ENCODE results near the gene ETV1. TPM values are rescaled to one million over a fixed set of nuclear protein-coding genes. Genes with fewer than 3 reads are reported as not detected.

The ETV1 gene
- total and polyA plus RNA-seq, 7 experiments from 2014 or later, result 0.39 TPM; not detected in 6

DNA sequence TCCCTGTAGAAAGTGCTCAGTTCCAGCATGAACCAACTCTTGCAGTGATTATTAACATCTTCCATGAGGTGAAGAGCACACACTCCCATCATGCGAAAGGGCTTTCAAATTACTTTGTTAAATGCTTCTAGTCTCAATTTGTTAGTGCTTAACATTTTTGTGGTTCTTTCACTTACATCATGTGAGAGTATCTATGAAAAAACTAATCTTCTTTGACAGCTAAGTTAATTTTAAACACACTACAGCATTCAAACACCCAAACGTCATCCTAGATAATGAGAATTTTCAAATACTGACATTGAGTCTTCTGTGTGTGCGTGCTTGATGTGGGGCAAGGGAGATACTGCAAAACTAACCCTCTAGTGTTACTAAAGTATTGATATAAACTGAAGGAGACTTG is 84.8 kb downstream of the ETV1 start:
- H3K27ac Mint-ChIP-seq, result no peak overlapping the region
- no peaks in the 10 kb centered on the region for H3K27me3 Mint-ChIP-seq
- no peaks in the 10 kb centered on the region for H3K27me3 ChIP-seq (ENCODE audit: control insufficient read depth in 2 of 2, insufficient read depth in 2 of 2, low read length in 2 of 2)
- DNase-seq (no peak), ATAC-seq (no peak)
- CTCF ChIA-PET, result no interaction called here
- no peaks in the 10 kb centered on the region for H3K36me3 ChIP-seq (ENCODE audit: control insufficient read depth in 2 of 3, insufficient read depth in 3 of 3, low read length in 3 of 3)
- no peak overlapping the region for H3K4me3 Mint-ChIP-seq
- H3K4me3 ChIP-seq (ENCODE audit: low read length), result no peak overlapping the region
- intact Hi-C loops (cut with micrococcal nuclease), result no loop called here
- H3K4me1 ChIP-seq (ENCODE audit: control insufficient read depth in 2 of 2, insufficient read depth in 2 of 2, low read length in 2 of 2), result peaks cover 0 to 20% of the 10 kb centered on the region in 2 donors
- POLR2A ChIA-PET, result no interaction called here
- no peaks in the 10 kb centered on the region for H3K9me3 ChIP-seq (ENCODE audit: control insufficient read depth in 2 of 3, low read length in 3 of 3)
- H3K4me1 Mint-ChIP-seq, result peaks cover 0 to 12% (median 0%) of the 10 kb centered on the region in 7 donors
- peaks cover 0 to 2% (median 0%) of the 10 kb centered on the region in 11 donors for H3K9me3 Mint-ChIP-seq
- H3K27ac ChIP-seq (ENCODE audit: low read depth, low read length), result no peak overlapping the region
- H3K36me3 Mint-ChIP-seq, result no peaks in the 10 kb centered on the region

DNA sequence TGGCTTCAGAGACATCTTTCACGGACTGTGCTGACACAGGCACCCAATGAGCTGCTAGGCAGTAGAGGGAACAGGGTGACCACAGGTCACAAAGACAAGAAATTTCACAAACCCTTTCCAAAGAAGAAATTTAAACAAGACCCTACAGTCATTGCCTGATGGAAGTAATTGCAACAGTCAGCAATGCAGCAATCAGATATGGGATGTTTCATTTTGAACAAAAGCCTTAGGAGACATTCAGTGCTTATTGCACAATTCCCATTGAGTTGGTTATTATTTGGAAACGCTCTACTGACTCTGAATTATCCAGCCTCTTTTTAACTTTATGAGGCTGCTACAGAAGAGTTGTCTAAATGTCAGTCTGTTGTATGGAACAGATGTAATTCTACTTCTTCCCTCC is 85.5 kb downstream of the ETV1 start:
- Histone ChIP-seq H3K4me3 (ENCODE audit: low read length) (no peak overlapping the region), H3K36me3 (ENCODE audit: control insufficient read depth in 2 of 3, insufficient read depth in 3 of 3, low read length in 3 of 3) (no peaks in the 10 kb centered on the region), H3K9me3 (ENCODE audit: control insufficient read depth in 2 of 3, low read length in 3 of 3) (no peaks in the 10 kb centered on the region), H3K27me3 (ENCODE audit: control insufficient read depth in 2 of 2, insufficient read depth in 2 of 2, low read length in 2 of 2) (no peaks in the 10 kb centered on the region), H3K27ac (ENCODE audit: low read depth, low read length) (no peak overlapping the region), H3K4me1 (ENCODE audit: control insufficient read depth in 2 of 2, insufficient read depth in 2 of 2, low read length in 2 of 2) (peaks cover 0 to 13% of the 10 kb centered on the region in 2 donors)
- H3K27me3 Mint-ChIP-seq, result no peaks in the 10 kb centered on the region
- intact Hi-C loops (cut with micrococcal nuclease), result no loop called here
- ChIA-PET POLR2A (no interaction called here), CTCF (no interaction called here)
- ATAC-seq (peak; percentile 22), DNase-seq (no peak)
- peaks cover 0 to 2% (median 0%) of the 10 kb centered on the region in 11 donors for H3K9me3 Mint-ChIP-seq
- peaks cover 0 to 9% (median 0%) of the 10 kb centered on the region in 7 donors for H3K4me1 Mint-ChIP-seq
- no peaks in the 10 kb centered on the region for H3K36me3 Mint-ChIP-seq
- no peak overlapping the region for H3K4me3 Mint-ChIP-seq
- no peak overlapping the region for H3K27ac Mint-ChIP-seq

DNA sequence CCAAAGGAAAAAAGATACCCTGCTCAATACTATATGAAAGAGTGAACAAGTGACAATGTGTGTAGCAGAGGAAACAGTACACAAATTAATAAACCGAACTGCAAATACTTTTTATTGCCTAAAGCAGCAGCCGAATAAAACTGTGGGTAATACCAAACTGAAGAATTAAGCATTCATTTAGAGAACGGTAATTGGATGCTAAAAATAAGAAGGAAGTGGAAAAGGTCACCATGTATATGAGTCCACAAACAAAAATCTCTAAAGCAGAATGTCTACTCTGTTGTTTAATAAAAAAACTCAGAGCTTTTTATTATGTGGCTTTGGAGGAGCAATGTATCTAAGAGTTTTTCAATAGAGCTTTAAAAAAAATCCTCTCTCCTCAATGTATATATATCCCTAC is 87.9 kb downstream of the ETV1 start:
- H3K27ac Mint-ChIP-seq, result no peak overlapping the region
- Histone ChIP-seq H3K27me3 (ENCODE audit: control insufficient read depth in 2 of 2, insufficient read depth in 2 of 2, low read length in 2 of 2) (no peaks in the 10 kb centered on the region), H3K4me3 (ENCODE audit: low read length) (no peak overlapping the region), H3K36me3 (ENCODE audit: control insufficient read depth in 2 of 3, insufficient read depth in 3 of 3, low read length in 3 of 3) (no peaks in the 10 kb centered on the region), H3K9me3 (ENCODE audit: control insufficient read depth in 2 of 3, low read length in 3 of 3) (no peaks in the 10 kb centered on the region), H3K4me1 (ENCODE audit: control insufficient read depth in 2 of 2, insufficient read depth in 2 of 2, low read length in 2 of 2) (no peaks in the 10 kb centered on the region), H3K27ac (ENCODE audit: low read depth, low read length) (no peak overlapping the region)
- H3K36me3 Mint-ChIP-seq, result no peaks in the 10 kb centered on the region
- ChIA-PET CTCF (no interaction called here), POLR2A (no interaction called here)
- no peak overlapping the region for H3K4me3 Mint-ChIP-seq
- intact Hi-C loops (cut with micrococcal nuclease), result no loop called here
- no peaks in the 10 kb centered on the region for H3K27me3 Mint-ChIP-seq
- no peak for ATAC-seq
- H3K9me3 Mint-ChIP-seq, result peaks cover 0 to 3% (median 0%) of the 10 kb centered on the region in 11 donors
- no peak for DNase-seq
- H3K4me1 Mint-ChIP-seq, result no peaks in the 10 kb centered on the region

DNA sequence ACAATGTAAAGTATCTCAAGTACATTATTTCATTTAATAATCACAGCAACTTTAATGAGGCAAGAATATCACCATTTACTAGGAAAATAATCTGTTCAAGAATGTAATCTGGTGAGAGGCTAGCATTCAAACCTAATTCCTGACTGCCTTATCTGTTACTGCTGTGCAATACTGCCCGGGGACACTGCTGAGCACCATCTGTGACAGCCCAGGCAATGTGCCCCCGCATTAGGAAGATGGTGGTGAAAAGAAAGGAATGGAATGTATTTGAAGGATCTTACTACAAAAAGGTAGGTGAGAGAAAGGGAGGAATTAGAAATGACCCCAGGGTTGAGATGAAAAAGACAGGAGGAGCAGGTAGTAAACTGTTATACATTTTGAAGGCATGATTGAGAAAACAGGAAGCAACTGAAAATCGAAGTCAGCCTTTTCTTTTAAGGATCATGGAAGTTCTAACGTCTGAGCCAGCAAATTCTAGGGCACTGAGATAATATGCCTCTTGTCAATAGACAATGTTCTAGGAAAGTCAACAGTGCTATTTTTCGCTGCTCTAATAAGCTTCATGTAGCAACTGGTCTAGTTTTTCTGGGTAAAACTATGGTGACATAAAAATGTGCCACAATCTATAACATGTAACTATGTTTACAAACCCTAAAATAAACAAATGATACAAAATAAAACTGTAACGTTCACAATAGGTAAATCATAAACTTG is 90.4 kb downstream of the ETV1 start:
- Histone ChIP-seq H3K27me3 (ENCODE audit: control insufficient read depth in 2 of 2, insufficient read depth in 2 of 2, low read length in 2 of 2) (no peaks in the 10 kb centered on the region), H3K36me3 (ENCODE audit: control insufficient read depth in 2 of 3, insufficient read depth in 3 of 3, low read length in 3 of 3) (no peaks in the 10 kb centered on the region), H3K27ac (ENCODE audit: low read depth, low read length) (no peak overlapping the region), H3K9me3 (ENCODE audit: control insufficient read depth in 2 of 3, low read length in 3 of 3) (no peaks in the 10 kb centered on the region), H3K4me1 (ENCODE audit: control insufficient read depth in 2 of 2, insufficient read depth in 2 of 2, low read length in 2 of 2) (no peaks in the 10 kb centered on the region), H3K4me3 (ENCODE audit: low read length) (no peak overlapping the region)
- ATAC-seq (no peak), DNase-seq (no peak)
- intact Hi-C loops (cut with micrococcal nuclease), result no loop called here
- no peaks in the 10 kb centered on the region for H3K4me1 Mint-ChIP-seq
- CTCF ChIA-PET, result no interaction called here
- H3K36me3 Mint-ChIP-seq, result no peaks in the 10 kb centered on the region
- H3K9me3 Mint-ChIP-seq, result peaks cover 0 to 3% (median 0%) of the 10 kb centered on the region in 11 donors
- no peak overlapping the region for H3K4me3 Mint-ChIP-seq
- H3K27ac Mint-ChIP-seq, result no peak overlapping the region
- POLR2A ChIA-PET, result no interaction called here
- no peaks in the 10 kb centered on the region for H3K27me3 Mint-ChIP-seq

DNA sequence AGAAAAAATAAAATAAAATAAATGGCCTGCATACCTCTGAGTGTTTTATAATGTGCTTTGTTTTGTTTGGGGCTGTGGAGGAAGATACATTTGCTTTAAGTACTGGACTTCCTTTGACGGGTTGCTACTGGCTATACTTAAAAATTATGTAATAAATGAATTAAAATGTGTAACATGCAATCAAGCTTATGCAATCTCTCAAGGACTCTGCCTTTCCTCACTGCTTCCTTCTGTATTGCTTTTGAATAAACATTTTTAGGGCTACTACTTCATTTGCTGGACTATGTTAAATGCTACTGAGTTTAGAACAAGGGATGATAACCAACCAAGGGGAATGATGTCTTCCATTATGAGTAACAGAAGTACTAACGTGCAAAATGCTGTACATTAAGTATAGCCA is 91.6 kb downstream of the ETV1 start:
- Mint-ChIP-seq H3K36me3 (no peaks in the 10 kb centered on the region), H3K27ac (no peak overlapping the region), H3K9me3 (peaks cover 0 to 3% (median 0%) of the 10 kb centered on the region in 11 donors), H3K4me1 (no peaks in the 10 kb centered on the region), H3K4me3 (no peak overlapping the region), H3K27me3 (no peaks in the 10 kb centered on the region)
- no peak for ATAC-seq
- no peaks in the 10 kb centered on the region for H3K27me3 ChIP-seq (ENCODE audit: control insufficient read depth in 2 of 2, insufficient read depth in 2 of 2, low read length in 2 of 2)
- H3K27ac ChIP-seq (ENCODE audit: low read depth, low read length), result no peak overlapping the region
- no peak overlapping the region for H3K4me3 ChIP-seq (ENCODE audit: low read length)
- no peaks in the 10 kb centered on the region for H3K4me1 ChIP-seq (ENCODE audit: control insufficient read depth in 2 of 2, insufficient read depth in 2 of 2, low read length in 2 of 2)
- no peak for DNase-seq
- ChIA-PET CTCF (no interaction called here), POLR2A (no interaction called here)
- intact Hi-C loops (cut with micrococcal nuclease), result no loop called here
- no peaks in the 10 kb centered on the region for H3K9me3 ChIP-seq (ENCODE audit: control insufficient read depth in 2 of 3, low read length in 3 of 3)
- H3K36me3 ChIP-seq (ENCODE audit: control insufficient read depth in 2 of 3, insufficient read depth in 3 of 3, low read length in 3 of 3), result no peaks in the 10 kb centered on the region

DNA sequence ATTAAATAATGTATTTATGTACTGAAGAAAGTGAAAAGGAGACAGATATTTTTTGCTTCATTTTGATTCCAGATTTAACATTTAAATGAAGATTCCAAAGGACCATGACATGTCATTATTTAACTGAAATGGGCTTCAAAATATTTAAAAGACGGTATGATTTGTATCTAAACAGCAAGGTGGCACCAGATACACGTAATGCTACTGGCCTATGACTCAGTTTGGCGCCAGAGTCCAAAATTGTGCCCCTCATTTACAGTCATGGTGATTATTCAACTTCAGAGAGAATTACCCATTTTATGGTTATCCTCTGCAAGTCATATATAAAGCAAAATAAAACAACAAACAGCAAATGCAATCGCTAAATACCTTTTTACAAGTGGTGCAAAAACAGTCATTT is 94.5 kb downstream of the ETV1 start:
- no peaks in the 10 kb centered on the region for H3K36me3 Mint-ChIP-seq
- Histone ChIP-seq H3K27ac (ENCODE audit: low read depth, low read length) (no peak overlapping the region), H3K9me3 (ENCODE audit: control insufficient read depth in 2 of 3, low read length in 3 of 3) (no peaks in the 10 kb centered on the region), H3K36me3 (ENCODE audit: control insufficient read depth in 2 of 3, insufficient read depth in 3 of 3, low read length in 3 of 3) (no peaks in the 10 kb centered on the region), H3K4me1 (ENCODE audit: control insufficient read depth in 2 of 2, insufficient read depth in 2 of 2, low read length in 2 of 2) (no peaks in the 10 kb centered on the region), H3K27me3 (ENCODE audit: control insufficient read depth in 2 of 2, insufficient read depth in 2 of 2, low read length in 2 of 2) (no peaks in the 10 kb centered on the region), H3K4me3 (ENCODE audit: low read length) (no peak overlapping the region)
- H3K9me3 Mint-ChIP-seq, result peaks cover 0 to 3% (median 0%) of the 10 kb centered on the region in 11 donors
- DNase-seq, result no peak
- H3K4me3 Mint-ChIP-seq, result no peak overlapping the region
- no peaks in the 10 kb centered on the region for H3K4me1 Mint-ChIP-seq
- no peaks in the 10 kb centered on the region for H3K27me3 Mint-ChIP-seq
- intact Hi-C loops (cut with micrococcal nuclease), result no loop called here
- H3K27ac Mint-ChIP-seq, result no peak overlapping the region
- CTCF ChIA-PET, result no interaction called here
- POLR2A ChIA-PET, result interaction anchor here (0.7 kb wide), 1 partner anchor 508 kb away, joined by 5 read pairs; no protein-coding TSS in a partner anchor
- ATAC-seq, result no peak

DNA sequence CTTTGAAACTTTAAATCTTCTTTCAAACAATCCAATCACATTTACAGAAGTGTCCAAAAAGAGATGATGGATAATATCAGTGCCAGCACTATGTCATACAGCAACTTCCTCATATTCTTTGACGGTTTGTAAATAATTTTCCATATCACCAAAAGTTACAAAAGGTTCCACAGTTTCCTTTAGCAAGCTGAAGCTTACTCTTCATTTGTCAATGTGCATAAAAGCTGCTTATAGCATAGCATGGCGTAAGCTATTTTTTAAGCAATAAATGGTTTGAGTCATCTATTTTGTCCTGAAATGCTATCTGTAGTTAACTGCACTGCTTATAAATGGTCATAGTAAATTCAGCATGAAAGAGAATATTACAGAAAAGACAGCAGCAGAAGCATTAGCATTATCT is 95.1 kb downstream of the ETV1 start:
- H3K4me3 Mint-ChIP-seq, result no peak overlapping the region
- H3K36me3 ChIP-seq (ENCODE audit: control insufficient read depth in 2 of 3, insufficient read depth in 3 of 3, low read length in 3 of 3), result no peaks in the 10 kb centered on the region
- no peak overlapping the region for H3K4me3 ChIP-seq (ENCODE audit: low read length)
- no peak for DNase-seq
- POLR2A ChIA-PET, result no interaction called here
- H3K27me3 ChIP-seq (ENCODE audit: control insufficient read depth in 2 of 2, insufficient read depth in 2 of 2, low read length in 2 of 2), result no peaks in the 10 kb centered on the region
- CTCF ChIA-PET, result no interaction called here
- H3K4me1 ChIP-seq (ENCODE audit: control insufficient read depth in 2 of 2, insufficient read depth in 2 of 2, low read length in 2 of 2), result no peaks in the 10 kb centered on the region
- no peaks in the 10 kb centered on the region for H3K27me3 Mint-ChIP-seq
- no peaks in the 10 kb centered on the region for H3K4me1 Mint-ChIP-seq
- H3K9me3 Mint-ChIP-seq, result peaks cover 0 to 3% (median 0%) of the 10 kb centered on the region in 11 donors
- H3K36me3 Mint-ChIP-seq, result no peaks in the 10 kb centered on the region
- no peaks in the 10 kb centered on the region for H3K9me3 ChIP-seq (ENCODE audit: control insufficient read depth in 2 of 3, low read length in 3 of 3)
- ATAC-seq, result peak; percentile 32
- no peak overlapping the region for H3K27ac Mint-ChIP-seq
- H3K27ac ChIP-seq (ENCODE audit: low read depth, low read length), result no peak overlapping the region
- intact Hi-C loops (cut with micrococcal nuclease), result no loop called here

Measured in naive thymus-derived CD4-positive, alpha-beta T cell (primary cell).